Bronchial epithelial cell (primary cell): Measurements from ENCODE around the gene PDE11A. TPM values are rescaled to one million over a fixed set of nuclear protein-coding genes. Genes with fewer than 3 reads are reported as not detected.

ENCODE experiments used
- DNase-seq: peaks from one replicate; pipeline ENCODE4 v3.0.0-alpha.2; 2010; ENCODE audit warnings: low read depth
- FAIRE-seq: peaks from 2 replicates; lab custom pipeline; 2011; peaks lifted over from hg19 to GRCh38; lab: Jason Lieb, UNC
- H3K27me3 ChIP-seq: 2 replicates; pipeline ENCODE4 v1.5.1; 2011; ENCODE audit warnings: low read length; ENCODE audit not compliant: control insufficient read depth, insufficient read depth
- H3K36me3 ChIP-seq: 2 replicates; pipeline ENCODE4 v1.5.1; 2011; ENCODE audit warnings: low read length; ENCODE audit not compliant: control insufficient read depth, insufficient read depth
- H3K4me3 ChIP-seq: 2 replicates; pipeline ENCODE4 v1.5.1; 2011; ENCODE audit warnings: mild to moderate bottlenecking, low read depth, low read length, control low read depth
- CTCF ChIP-seq: IDR thresholded peaks from 2 replicates; pipeline ENCODE4 v1.5.1; 2011; ENCODE audit warnings: mild to moderate bottlenecking, moderate library complexity, low read length, control low read depth, inconsistent platforms; ENCODE audit not compliant: insufficient read depth, severe bottlenecking
- total RNA-seq: library from RNA; depleted of rRNA; stranded (reverse); fragments of >200 nt; gene quantifications from 2 replicates; pipeline ENCODE4 v1.2.1, GENCODE V29; 2014

The PDE11A gene
- total RNA-seq, 1 donor from 2014 or later: not detected

GRCh38 chr2:177622521-177622920 is 450.1 kb downstream of the PDE11A start:
- Histone ChIP-seq H3K4me3 (no peak overlapping the region), H3K36me3 (no peaks in the 10 kb centered on the region), H3K27me3 (no peaks in the 10 kb centered on the region)
- TF ChIP-seq CTCF: no peak
- DNase-seq: no peak
- no peak for FAIRE-seq

GRCh38 chr2:177619986-177620385 is 452.6 kb downstream of the PDE11A start:
- DNase-seq (no peak), FAIRE-seq (no peak)
- TF ChIP-seq CTCF: no peak
- no peaks in the 10 kb centered on the region for H3K27me3 ChIP-seq
- H3K36me3 ChIP-seq: no peaks in the 10 kb centered on the region
- H3K4me3 ChIP-seq: no peak overlapping the region

DNA sequence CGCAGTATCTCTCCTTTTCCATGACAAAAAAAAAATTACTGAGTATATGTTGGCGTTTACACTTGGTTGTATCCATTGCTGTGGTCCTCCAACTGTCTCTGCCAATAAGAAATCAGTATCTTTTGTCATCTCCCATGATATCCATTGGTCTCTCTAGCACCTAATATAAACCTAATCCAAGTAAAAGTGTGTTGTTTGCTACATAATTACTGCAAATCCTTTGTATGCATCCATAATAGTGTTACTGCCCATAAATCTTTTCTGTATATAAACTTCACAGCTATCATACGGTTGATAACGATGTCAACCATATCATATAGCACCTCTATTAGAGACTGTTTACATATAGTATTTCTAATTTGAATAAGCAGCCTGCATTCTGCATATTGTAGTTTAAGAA is 453.1 kb downstream of the PDE11A start:
- DNase-seq (no peak), FAIRE-seq (no peak)
- Histone ChIP-seq H3K36me3 (no peaks in the 10 kb centered on the region), H3K27me3 (no peaks in the 10 kb centered on the region), H3K4me3 (no peak overlapping the region)
- no peak for TF ChIP-seq CTCF

GRCh38 chr2:177618255-177619253 is 454.0 kb downstream of the PDE11A start:
- DNase-seq (peak; percentile 79), FAIRE-seq (no peak)
- H3K4me3 ChIP-seq: peak overlapping the region; percentile 80
- no peaks in the 10 kb centered on the region for H3K36me3 ChIP-seq
- no peaks in the 10 kb centered on the region for H3K27me3 ChIP-seq
- TF ChIP-seq CTCF: no peak

DNA sequence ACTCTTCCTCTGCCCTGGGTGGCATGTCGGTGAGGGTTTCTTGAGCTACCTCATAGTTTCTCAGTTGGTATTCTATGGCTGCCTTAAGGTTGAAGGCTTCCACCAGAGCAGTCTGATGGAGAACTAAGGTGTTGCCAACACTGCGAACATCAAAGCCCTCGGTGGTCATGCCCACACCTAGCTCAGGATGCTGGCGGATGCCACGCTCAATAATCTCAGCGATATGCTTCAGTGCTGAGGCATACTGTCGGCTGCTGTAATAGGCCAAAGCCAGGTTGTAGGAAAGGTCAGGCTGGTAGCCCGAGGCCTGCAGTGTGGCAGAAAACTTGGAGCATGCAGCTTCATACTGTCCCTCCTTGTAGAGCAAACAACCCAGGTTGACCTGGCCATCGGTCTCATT is 454.7 kb downstream of the PDE11A start:
- TF ChIP-seq CTCF: no peak
- Histone ChIP-seq H3K36me3 (no peaks in the 10 kb centered on the region), H3K4me3 (peak overlapping the region; percentile 80), H3K27me3 (no peaks in the 10 kb centered on the region)
- no peak for DNase-seq
- FAIRE-seq: no peak
